NCI-H748 (cell line): ENCODE data around the gene YJU2.
"Not testable (repeated sequence)": the region's sequence is repeated elsewhere in the genome, so short reads cannot be mapped to it uniquely, and the experiment has no call there.

Experiments used
- DNase-seq: peaks from one replicate; lab custom pipeline; 2025; ENCODE audit not compliant: unreplicated experiment; lab: John Stamatoyannopoulos, UW

Gene YJU2

DNA sequence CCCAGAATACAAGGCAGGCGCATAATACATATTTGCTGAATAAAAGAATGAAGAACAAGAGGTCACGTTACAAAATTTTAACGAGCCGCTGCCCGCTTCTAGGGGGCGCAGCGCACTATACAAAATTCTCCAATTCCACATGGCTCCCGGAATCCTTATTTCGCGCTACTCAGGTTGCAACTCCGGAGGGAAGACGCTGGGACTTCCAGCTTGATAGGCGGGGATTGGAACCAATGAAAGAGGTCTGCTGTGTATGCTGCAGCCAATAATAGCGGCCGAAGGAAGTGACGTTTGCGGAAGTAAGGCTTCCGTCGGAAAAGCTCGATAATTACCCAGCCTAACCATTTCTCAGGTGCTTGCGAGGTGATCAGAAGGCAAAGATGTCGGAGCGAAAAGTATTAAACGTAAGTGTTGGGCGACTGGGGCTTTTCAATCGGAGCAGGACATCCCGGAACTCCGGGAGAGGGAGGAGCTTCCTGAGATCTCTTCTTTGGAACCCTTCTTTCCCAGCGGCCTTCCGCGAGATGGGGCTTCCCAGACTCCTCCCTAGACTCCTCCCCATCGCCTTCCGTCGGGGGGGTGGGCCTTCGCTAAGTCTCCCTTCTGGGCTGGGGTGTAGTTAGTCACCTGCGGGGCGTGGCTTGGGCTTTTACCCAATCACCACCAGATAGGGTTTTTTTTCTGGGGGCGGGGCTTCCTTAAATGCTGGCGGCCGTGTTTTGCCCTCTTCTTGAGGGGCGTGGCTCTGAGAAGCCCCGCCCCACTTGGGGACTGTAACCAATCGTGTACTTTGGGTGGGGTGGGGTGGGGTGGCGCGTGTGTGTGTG lies at the start of gene YJU2:
Gene YJU2, plus strand, starts transcription at position 314 of the 827 bp plus-strand sequence. Its CDS starts 67 bp downstream, at position 381.
- DNase-seq: peak; percentile 98

DNA sequence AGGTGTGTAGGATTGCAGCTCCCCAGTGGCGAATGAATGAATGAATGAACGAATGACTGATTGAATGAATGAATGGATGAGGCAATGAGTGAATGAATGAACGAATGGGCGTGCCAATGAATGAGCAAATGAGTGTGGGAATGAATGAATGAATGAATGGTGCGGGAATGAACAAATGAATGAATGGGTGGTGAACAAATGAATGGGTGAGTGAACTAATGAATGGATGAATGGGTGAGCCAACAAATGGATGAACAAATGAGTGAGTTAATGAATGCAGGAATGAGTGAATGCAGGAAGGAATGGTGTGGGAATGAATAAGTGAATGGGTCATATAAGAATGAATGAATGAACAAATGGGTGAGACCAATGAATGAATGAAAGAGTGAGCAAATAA lies 49.7 kb upstream of the YJU2 start:
- DNase-seq: no peak

DNA sequence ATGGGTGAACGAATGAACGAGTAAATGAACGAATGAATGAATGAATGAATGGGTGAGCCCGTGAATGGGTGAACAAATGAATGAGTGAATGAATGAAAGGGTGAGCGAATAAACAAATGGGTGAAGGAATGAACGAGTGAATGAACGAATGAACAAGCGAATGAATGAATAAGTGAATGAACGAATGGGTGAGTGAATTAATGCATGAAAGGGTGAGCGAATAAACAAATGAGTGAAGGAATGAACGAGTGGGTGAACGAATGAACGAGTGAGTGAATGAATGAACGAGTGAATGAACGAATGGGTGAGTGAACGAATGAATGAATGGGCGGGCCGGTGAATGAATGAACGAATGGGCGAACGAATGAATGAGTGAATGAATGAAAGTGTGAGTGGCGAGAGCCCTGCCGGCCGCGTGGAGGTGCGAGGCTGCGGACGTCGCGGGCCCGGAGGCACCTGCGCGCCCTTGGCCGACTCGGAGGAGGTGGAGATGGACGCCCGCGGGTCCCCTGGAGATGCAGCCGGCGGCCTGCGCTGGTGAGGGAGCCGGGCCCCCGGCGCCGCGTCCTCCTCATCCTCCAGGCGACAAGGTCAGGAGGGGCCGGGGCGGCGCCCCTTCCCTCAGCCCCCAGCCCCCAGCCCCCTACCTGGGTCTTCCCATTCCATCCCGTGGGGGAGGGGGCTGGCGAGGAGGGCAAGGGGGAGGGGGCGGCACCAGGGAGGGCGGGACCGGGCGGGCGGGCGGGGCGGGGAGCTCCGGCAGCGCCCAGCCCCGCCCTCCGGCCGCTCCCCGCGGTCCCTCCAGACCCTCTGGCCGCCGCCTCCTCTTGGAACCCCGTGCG lies 49.0 kb upstream of the YJU2 start:
- DNase-seq: peak; percentile 63

DNA sequence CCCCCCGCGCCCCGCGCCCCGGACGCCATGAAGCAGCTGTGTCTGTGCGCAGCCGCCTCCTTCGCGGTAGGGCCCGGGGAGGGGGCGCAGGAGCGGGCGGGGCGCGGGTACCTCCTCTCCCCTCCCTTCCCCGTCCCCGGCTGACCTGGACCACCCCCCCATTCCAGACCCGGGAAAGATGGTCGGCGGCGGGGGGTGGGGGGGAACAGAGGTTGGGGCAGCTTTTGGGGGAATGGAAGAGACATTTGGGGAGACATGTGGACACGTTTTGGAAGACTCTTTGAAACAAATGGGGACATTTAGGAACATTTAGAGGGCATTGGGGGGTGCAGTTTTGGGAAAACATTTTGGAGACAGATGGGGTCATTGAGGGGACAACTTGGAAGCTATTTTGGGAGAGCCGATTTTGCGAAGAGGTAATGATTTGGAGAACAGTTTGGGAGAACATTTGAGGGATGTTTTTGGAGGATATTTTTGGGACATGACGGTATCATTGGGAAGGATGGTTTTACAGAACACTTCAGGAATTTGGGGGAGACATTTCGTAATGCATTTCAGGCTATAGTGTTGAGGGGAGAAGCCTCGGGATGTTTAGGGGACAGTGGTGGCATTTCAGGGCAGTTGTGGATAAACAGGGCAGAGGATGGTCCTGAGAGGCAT lies 48.3 kb upstream of the YJU2 start:
- DNase-seq: no peak

DNA sequence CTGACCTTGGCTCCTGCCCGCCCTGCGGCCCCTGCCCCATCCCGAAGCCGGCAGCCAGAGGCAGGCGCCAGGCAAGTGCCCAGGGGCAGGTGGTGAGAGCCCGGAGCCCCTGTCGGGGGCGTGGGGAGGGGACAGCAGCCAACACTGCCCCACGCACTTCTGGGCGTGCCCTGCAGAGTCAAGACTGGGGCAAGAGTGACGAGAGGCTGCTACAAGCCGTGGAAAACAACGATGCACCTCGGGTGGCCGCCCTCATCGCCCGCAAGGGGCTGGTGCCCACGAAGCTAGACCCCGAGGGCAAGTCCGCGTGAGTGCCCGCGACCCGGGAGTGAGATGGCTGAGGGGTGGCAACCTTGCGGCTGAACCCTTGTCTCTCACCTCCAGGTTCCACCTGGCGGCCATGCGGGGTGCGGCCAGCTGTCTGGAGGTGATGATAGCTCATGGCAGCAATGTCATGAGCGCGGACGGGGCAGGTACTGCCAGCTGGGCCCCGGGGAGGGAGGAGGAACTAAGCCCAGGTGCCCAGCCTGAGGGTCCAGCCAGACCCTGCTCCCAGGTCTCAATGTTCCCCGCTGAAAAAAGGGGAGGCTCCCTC lies 47.1 kb upstream of the YJU2 start:
- DNase-seq: peak; percentile 37

DNA sequence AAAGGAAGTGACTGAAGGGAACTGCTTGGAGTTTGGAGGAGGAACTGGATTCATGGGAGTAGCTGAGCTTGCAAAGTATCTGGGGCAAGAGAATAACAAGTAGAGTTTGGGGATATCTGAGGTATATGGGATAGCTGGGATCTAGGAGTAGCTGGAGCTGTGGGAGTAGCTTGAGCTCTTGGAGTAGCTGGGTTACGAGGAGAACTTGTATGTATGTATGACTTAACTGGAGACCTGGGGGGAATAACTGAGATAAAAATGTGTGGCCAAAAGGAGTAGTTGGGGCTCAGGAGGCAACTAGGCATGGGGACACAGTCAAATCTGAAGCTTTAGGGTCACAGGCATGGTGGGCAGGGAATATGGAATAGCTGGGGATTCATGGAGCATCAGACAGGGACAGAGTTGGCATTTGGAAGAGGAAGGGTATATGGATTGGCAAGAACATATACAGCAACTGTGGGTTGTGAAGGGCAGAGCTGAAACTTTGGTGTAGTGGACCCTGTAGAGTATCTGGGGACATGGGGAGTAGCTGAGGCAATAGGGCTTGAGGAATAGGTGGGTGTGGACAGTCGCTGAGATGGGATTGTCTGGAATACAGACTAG lies 45.8 kb upstream of the YJU2 start:
- DNase-seq: no peak

DNA sequence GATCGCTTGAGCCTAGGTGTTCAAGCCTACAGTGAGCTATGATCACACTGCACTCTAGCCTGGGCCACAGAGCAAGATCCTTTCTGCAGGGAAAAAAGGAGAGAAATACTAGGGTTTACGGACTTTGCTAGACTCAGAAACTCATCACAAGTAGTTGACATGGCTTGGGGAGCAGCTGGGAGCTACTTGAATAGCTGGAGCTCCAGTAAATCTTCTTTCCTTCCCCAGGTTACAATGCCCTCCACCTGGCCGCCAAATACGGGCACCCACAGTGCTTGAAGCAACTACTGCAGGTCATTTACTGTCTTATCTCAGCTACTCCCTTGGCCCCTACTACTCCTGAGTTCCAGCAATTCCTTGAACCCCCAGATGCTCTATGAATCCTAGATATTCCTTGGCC lies 45.1 kb upstream of the YJU2 start:
- no peak for DNase-seq

DNA sequence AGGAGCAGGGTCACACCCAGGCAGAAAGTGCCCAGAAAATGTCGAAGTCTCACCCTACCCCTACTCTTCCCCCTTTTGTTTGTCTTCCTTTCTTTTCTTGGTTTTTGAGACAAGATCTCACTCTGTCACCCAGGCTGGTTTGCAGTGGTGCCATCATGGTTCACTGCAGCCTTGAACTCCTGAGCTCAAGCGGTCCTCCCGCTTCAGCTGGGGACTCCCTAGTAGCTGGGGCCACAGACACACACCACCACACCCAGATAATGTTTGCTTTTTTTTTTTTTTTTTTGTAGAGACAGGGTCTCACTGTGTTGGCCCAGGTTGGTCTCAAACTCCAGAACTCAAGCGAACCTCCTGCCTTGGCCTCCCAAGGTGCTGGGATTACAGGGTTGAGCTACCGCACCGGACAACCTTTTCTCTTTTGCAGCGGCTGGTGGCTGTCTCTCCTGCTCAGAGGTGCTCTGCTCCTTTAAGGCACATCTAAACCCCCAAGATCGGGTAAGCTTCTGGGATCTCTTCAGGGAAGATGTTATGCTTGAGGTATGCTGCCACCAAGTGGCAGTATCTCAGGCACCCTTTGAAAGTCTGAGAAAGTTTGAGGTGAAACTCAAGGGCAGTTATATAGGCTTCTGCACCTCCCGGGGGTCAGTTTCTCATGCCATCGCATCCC lies 39.9 kb upstream of the YJU2 start:
- no peak for DNase-seq

DNA sequence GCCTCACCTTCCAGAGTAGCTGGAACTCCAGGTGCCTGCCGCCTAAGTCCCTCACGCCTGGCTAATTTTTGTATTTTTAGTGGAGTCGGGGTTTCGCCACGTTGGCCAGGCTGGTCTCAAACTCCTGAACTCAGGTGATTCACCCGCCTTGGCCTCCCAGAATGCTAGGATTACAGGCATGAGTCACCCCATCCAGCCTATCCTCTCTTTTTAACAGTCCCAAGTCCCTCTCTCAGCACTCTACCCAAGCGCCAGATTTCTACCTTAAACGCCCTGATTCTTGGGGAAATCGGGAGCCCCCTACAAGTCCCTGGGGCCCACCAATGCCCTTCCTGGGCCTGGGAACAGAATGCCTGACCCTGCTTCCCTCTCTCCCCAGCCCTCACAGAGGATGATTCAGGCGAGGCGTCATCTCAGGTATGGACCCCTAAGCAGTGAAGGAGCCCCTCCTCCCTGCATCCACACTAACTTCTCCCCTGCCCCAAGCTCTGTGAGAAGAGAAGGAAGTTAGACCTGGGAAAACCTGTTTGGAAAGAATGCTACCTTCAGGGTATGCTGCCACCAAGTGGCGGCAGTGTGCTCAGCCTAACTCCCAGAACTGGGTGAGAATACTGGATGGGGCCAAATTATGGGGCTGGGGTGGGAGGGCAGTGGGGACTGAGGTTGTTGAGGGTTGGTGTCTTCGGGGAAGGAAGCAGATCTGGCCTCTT lies 38.3 kb upstream of the YJU2 start:
- DNase-seq: no peak

DNA sequence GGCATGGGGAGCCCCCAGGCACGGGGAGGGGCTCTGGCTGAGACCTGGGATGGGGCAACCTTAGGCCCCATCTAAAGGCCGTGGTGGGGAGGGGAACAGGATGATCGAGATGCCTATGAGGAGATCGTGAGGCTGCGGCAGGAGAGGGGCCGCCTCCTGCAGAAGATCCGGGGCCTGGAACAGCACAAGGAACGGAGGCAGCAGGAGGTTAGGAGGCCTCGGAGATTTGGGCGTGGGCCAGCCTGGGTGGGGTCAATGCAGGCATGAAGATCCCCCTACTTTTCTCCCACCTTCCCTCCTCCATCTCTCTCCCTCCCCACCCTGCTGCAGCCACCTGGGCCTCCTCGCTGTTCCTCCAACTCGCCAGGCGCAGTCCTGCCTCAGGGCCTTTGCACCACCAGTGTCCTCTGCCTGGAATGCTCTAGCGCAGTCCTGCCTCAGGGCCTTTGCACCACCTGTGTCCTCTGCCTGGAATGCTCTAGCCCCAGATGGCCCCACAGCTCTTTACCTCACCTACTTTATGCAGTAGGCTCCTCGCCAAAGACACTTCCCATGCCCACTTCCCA lies 36.6 kb upstream of the YJU2 start:
- DNase-seq: no peak

DNA sequence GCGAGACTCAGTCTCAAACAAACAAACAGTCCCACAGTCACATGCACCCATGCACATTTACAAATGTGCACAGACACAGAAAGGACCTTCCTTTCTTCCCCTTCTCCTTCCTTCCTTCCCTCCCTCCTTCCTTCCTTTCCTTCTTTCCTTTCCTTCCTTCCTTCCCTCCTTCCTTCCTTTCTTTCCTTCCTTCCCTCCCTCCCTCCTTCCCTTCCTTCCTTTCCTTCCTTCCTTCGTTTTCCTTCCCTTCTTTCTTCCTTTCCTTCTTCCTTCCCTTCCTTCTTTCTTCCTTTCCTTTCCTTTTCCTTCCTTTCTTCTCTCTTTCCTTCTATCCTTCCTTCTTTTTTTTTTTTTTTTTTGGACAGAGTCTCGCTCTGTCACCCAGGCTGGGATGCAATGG lies 33.8 kb upstream of the YJU2 start:
- no peak for DNase-seq

DNA sequence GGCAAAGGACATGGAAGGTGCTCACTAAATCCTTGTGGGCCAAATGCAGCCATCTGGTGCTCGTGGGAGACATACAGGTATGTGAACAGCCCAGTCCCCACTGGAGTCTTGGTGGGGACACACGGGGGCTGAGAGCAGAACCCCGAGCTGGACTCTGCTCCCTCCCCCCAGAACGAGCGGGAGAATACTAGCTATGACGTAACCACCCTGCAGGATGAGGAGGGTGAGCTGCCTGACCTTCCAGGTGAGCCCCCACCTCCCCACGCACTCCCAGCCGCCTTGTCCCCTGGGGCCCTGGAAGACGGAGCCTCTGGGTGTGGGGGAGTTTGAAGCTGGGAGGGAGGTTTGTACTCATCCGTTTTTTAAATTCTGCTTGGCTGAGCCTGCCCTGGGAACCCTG lies 31.1 kb upstream of the YJU2 start:
- DNase-seq: no peak

DNA sequence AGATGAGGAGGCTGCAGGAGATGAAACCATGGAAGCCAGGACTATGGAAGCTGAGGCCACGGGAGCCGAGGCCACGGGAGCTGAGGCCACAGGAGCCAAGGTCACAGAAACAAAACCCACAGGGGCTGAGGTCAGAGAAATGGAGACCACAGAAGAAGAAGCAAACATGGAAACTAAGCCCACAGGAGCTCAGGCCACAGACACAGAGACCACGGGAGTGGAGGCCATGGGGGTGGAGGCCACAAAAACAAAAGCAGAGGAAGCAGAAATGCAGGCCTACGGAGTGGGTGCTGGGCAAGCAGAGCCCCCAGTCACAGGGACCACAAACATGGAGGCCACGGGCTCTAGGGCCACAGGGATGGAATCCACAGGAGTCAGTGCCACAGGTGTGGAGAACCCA lies 30.0 kb upstream of the YJU2 start:
- DNase-seq: no peak

DNA sequence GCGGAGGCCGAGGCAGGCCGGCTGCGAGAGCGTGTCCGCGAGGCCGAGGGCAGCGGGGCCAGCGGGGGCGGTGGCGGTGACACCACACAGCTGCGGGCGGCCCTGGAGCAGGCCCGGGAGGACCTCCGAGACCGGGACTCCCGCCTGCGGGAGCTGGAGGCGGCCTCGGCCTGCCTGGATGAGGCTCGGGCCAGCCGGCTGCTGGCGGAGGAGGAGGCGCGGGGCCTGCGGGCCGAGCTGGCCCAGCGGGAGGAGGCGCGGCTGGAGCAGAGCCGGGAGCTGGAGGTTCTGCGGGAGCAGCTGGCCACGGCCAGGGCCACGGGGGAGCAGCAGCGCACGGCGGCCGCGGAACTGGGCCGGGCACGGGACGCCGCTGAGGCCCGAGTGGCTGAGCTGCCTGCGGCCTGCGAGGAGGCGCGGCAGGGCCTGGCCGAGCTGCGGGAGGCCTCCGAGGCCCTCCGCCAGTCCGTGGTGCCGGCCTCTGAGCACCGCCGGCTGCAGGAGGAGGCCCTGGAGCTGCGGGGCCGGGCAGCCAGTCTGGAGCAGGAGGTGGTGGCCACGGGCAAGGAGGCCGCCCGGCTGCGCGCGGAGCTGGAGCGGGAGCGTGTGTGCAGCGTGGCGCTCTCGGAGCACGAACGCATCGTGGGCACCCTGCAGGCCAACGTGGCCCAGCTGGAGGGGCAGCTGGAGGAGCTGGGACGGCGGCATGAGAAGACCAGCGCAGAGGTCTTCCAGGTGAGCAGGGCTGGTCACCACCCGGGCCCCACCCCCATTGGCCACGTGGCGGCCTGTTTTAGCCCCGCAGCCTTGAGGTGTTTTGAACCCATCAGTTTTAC lies 29.2 kb upstream of the YJU2 start:
- DNase-seq: no peak

DNA sequence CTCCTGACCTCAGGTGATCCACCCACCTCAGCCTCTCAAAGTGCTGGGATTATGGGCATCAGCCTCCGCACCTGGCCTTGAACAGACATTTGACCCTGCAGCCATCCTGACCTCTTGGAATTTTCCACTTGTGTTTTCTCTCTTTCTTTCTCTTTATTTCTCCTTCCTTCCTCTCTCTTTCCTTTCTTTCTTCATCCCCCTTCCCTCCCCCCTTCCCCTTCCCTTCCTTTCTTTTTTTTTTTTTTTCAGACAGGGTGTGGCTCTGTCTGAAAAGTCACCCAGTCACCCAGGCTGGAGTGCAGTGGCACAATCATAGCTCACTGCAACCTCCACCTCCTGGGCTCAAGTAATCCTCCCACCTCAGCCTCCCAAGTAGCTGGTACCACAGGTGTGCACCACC lies 28.4 kb upstream of the YJU2 start:
- DNase-seq: not testable (repeated sequence)

DNA sequence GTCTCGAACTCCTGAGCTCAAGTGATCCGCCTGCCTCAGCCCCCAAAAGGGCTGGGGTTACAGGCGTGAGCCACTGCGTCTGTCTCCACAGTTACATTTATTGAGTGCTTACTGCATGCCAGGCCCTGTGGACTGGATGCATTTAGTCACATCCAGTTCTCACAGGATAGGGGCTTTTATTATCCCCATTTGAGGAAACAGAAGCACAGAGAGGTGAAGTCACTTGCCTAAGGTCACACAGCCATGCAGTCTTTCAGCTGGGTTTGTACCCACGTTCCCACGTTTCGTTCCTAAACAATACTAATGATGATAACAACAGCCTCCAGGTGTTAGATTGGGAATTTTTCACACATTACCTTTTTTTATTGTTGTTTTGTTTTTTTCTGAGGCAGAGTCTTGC lies 26.7 kb upstream of the YJU2 start:
- DNase-seq: no peak

DNA sequence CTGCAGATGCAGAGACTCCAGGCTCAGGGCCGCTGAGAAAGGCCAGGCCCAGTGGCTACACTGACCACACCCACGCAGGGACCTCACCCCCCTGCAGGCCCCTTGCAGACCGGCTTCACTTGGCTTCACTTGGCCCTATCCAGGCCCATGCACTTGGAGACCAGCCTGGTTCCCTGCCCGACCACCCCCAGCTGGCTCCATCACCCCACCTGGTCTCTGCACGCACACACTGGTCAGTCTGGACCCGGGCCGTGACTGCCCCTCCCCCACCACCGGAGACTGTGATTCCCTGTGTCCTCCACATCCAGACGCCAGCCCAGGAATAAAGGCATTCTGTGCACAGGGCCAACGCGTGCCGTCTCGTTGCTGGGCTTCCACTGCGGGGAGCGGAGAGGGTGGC lies 22.4 kb upstream of the YJU2 start:
- no peak for DNase-seq

DNA sequence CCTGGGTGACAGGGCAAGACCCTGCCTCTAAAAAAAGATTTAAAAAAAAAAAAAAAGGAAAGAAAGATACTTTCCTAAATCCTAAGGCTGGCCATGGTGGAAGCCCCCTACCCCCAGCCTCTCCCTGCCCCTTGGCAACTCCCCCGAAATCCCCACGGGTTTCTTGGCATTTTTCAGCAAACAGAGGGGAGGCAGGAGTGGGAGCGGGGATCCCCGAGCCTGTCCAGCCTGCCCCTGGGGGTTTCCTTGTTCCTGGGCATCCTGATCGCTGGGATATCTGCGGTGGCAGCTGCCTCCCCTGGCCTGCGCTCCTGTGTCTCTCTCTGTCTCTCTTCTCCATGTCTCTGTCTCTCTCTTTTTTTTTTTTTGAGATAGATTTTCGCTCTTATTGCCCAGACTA lies 21.0 kb upstream of the YJU2 start:
- DNase-seq: no peak

DNA sequence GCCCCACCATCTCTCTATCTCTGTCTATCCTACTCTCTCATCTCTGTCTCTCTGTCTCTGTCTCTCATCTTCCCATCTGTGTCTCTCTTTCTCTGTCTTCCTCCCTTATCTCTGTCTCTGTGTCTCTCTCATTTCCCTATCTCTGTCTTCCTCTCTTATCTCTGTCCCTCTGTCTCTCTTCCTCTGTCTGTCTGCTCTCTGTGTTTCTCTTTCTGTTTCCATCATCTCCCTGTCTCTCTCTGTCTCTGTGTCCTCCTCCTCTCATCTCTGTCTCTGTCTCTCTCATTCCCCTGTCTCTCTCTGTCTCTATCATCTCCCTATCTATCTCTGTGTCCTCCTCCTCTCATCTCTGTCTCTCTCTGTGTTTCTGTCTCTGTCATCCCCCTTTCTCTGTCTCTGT lies 19.1 kb upstream of the YJU2 start:
- DNase-seq: no peak
